GM12873 (cell line): ENCODE results near the gene RABGEF1.

Experiments used
- CTCF ChIP-seq: IDR thresholded peaks from 2 replicates; pipeline ENCODE4 v1.5.1; 2012; ENCODE audit warnings: low read depth, mild to moderate bottlenecking, moderate library complexity, low read length, control low read depth; ENCODE audit not compliant: insufficient read depth; ENCODE audit errors: missing control alignments

Gene RABGEF1

GRCh38 chr7:66739477-66739876, 1.1 kb upstream of the RABGEF1 start:
- TF ChIP-seq CTCF, result no peak

DNA sequence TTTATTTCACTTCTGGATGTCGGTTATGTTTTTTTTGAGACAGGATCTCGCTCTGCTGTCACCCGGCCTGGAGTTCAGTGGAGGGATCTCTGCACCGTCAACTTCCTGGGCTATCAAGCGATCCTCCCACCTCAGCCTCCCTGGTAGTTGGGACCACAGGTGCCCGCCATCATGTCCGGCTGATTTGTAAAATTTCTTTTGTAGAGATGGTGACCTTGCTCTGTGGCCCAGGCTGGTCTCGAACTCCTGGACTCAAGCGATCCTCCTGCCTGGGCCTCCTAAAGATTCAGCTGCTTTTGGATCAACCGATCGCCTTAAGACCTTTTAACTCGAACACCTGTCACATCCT, 606 bp upstream of the RABGEF1 start:
- no peak for TF ChIP-seq CTCF

DNA sequence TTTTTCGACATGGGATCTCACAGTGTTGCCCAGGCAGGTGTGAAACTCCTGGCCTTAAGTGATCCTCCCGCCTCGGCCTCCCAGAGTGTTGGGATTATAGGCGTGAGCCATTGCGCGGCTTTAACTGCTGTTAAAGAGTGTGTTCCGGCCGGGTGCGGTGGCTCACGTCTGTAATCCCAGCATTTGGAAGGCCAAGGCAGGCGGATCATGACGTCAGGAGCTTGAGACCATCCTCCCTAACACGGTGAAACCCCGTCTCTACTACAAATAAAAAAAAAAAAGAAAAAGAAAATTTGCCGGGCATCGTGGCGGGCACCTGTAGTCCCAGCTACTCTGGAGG, 1.1 kb downstream of the RABGEF1 start:
- no peak for TF ChIP-seq CTCF

GRCh38 chr7:66743920-66744319, 3.4 kb downstream of the RABGEF1 start:
- TF ChIP-seq CTCF, result no peak

GRCh38 chr7:66747385-66747784, 6.9 kb downstream of the RABGEF1 start:
- no peak for TF ChIP-seq CTCF

DNA sequence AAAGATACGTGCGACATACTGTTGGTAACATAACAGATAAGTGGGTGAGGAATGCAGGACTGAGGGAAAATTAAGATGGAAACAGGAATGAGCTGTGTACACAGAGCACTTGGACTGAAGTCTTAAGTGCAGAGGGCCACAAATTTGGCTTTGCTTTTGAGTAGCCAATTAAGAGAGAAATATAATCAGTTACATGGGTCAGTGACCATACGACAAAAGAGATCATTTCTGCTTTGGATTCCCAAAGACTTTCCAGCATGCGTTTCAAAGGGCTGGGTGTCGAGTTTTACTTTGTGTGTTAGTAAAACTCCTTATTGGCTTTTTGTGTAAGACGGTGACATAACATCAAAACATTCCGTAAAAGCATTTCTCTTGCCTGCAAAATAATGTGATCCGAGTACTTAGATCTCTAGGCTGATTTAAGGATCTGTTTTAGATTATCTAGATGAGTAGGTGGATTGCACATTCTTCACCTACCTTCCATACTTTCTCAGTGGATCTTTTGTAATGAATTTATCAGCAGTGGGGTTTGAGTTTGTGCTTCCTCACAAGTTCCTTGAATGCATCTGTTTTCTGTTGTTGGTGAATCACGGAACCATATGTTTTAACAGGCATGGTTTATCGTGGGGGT, 7.5 kb downstream of the RABGEF1 start:
- no peak for TF ChIP-seq CTCF

GRCh38 chr7:66748791-66749190, 8.3 kb downstream of the RABGEF1 start:
- TF ChIP-seq CTCF, result no peak

DNA sequence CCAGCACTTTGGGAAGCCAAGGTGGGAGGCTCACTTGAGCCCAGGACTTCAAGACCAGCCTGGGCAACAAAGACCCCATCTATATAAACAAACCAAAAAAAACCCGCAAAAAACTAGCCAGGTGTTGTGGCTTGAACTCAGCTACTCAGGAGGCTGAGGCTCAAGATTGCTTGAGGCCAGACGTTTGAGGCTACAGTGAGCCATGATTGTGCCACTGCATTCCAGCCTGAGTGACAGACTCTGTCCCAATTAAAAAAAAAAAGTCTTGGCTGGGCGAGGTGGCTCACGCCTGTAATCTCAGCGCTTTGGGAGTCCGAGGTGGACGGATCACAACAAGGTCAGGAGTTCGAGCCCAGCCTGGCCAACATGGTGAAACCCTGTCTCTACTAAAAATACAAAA, 11.4 kb downstream of the RABGEF1 start:
- no peak for TF ChIP-seq CTCF
